GM10266 (cell line): Measurements from ENCODE around the gene ARMS2.

Source experiments
- DNase-seq: peaks from one replicate; pipeline ENCODE4 v3.0.0; 2012; ENCODE audit errors: extremely low spot score
- CTCF ChIP-seq: IDR thresholded peaks from 2 replicates; pipeline ENCODE4 v1.5.1; 2012; ENCODE audit warnings: mild to moderate bottlenecking, low read depth; ENCODE audit not compliant: control insufficient read depth, insufficient read depth; ENCODE audit errors: missing control alignments

Gene ARMS2

GRCh38 chr10:122461729-122462532 is 7.5 kb downstream of the ARMS2 start:
- TF ChIP-seq CTCF = no peak
- DNase-seq = no peak

- TF ChIP-seq CTCF = no peak
- no peak for DNase-seq
These were observed 8.3 kb downstream of the ARMS2 start for GRCh38 chr10:122462533-122463465.

GRCh38 chr10:122463466-122464249 is 9.2 kb downstream of the ARMS2 start:
- no peak for TF ChIP-seq CTCF
- no peak for DNase-seq

GRCh38 chr10:122464250-122464510 is 9.7 kb downstream of the ARMS2 start:
- DNase-seq = no peak
- TF ChIP-seq CTCF = no peak

- no peak for TF ChIP-seq CTCF
- DNase-seq = no peak
These were observed 10.1 kb downstream of the ARMS2 start for GRCh38 chr10:122464586-122464985.

- no peak for TF ChIP-seq CTCF
- DNase-seq = no peak
These were observed 11.1 kb downstream of the ARMS2 start for GRCh38 chr10:122465401-122466040.
